HG03565 (cell line): ENCODE measurements around the gene HPN.
"Not testable (repeated sequence)": the region's sequence is repeated elsewhere in the genome, so short reads cannot be mapped to it uniquely, and the experiment has no call there.

Experiments used
- ATAC-seq: cut with Tn5 transposase; IDR thresholded peaks from one replicate; pipeline ENCODE4 v1.9.1; 2021; ENCODE audit warnings: mild to moderate bottlenecking, moderate library complexity; ENCODE audit not compliant: unreplicated experiment

HPN gene

DNA sequence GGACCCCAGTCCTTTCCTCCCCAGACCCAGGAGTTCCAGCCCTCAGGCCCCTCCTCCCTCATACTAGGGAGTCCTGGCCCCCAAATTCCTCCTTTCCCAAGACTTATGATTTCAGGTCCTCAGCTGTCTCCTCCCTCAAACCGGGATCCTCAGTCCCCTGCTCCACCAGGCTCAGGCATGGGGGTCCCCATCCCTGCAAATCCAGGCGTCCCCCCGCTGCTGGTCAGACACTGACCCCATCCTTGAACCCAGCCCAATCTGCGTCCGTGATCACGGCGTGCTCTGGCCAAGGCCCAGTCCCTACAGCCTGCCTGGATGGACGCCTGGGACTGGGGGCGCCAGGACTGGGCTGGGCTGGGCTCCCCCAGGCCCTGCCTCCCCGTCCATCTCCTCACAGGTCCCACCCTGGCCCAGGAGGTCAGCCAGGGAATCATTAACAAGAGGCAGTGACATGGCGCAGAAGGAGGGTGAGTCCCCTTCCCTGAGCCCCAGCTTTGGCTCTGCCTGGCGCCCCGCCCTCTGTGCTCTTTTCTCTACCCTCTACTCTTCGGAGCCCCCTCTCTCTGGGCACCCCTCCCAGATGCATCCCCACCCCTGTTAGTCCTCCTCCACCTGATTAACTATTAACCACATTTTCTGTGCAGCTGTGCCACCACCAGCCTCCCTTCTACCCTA is 672 bp downstream of the HPN start:
- no peak for ATAC-seq

DNA sequence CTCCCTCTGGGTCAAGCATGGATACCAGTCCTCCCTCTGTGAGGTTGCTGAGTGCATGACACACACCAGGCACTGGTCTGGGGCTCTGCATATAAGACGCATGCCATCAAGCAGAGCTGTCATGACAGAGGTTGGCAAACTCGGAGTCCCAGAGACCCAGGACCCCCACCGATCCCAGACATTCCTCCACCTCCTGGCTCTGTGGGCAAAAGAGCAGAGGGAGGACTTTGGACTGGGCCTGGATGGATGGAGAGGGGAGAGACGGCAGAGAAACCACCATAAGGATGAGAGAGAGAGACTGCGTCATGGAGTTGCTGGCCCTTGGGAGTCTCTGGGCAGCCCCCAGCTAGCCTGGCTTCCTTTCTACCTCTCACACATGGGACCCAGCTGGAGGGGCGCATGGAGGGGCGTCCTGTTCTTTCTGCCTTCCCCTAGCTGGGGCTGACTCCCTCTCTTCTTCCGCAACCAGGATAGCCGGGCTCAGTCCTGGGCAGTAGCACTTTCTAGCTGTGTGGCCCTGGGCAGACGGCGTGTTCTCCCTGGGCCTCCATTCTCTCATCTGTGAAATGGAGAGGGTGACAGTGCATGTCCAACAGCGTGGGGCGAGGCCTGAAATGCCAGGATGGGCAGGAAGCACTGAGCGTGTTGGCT is 1.6 kb downstream of the HPN start:
- ATAC-seq = no peak

DNA sequence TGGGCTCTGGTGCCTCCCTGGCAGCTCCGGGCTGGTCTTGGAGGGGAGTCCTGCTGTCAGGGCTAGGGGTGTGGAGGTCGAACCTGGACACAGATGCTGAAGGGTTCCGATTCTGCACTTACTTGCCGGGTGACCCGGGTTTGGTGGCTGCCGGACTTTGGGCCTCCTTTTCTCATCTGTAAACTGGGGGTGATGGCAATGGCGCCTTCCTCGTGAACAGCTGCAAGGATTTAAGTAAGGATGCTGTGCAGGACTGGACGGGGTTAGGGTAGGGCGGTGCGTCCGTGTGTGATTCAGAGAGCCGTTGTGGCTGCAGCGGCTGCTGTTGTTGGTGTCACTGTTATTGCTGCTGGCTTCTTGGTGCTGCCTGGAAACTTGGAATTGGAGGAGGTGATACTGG is 2.4 kb downstream of the HPN start:
- no peak for ATAC-seq

GRCh38 chr19:35044317-35045117 is 3.0 kb downstream of the HPN start:
- ATAC-seq = no peak

DNA sequence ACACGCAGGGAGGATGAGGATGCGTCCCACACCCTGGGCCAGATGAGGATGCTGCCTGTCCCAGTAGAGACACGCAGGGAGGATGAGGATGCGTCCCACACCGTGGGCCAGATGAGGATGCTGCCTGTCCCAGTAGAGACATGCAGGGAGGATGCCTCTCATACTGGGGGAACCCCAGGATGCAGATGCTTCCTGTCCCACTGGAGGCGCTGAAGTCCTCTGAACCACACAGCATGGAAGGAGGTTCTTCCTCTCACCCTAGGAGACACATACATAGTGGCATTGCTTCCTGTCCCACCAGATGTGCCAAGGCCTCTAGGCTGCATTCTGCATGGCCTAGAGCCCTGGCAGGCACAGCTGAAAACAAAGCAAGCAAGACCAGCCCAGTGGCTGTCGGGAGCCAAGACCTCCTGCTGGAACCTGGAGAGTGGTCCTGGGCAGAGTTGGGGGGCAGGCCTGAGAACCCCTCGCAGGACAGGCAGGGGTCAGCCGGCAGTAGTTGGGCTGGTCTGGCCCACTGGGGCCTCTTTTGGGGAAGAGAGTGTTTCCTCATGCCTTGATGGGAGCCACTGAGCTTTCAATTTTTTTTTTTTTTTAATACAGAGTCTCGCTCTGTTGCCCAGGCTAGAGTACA is 4.3 kb downstream of the HPN start:
- ATAC-seq = no peak

DNA sequence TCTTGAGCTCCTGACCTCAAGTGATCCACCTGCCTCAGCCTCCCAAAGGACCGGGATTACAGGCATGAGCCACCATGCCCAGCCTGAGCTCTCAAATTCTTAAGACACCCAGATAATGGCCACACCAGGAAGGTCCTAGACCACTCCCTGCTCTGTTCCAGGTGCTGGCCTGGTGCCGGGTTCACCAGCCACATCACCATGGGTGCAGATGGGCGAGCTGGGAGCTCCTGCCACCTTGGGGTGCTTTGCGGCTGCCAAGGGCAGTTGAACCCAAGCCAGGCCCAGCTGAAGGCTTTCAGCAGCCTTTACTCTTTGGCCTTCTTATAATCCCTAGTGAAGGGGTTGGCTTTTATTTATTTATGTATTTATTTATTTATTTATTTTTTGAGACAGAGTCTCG is 4.9 kb downstream of the HPN start:
- ATAC-seq = no peak

- ATAC-seq = no peak
These were observed 7.4 kb downstream of the HPN start for GRCh38 chr19:35048911-35049411.

GRCh38 chr19:35049456-35049855 is 7.9 kb downstream of the HPN start:
- ATAC-seq = no peak

GRCh38 chr19:35050662-35051061 is 9.1 kb downstream of the HPN start:
- ATAC-seq = not testable (repeated sequence)

- ATAC-seq = not testable (repeated sequence)
These were observed 9.7 kb downstream of the HPN start for GRCh38 chr19:35051268-35051667.

DNA sequence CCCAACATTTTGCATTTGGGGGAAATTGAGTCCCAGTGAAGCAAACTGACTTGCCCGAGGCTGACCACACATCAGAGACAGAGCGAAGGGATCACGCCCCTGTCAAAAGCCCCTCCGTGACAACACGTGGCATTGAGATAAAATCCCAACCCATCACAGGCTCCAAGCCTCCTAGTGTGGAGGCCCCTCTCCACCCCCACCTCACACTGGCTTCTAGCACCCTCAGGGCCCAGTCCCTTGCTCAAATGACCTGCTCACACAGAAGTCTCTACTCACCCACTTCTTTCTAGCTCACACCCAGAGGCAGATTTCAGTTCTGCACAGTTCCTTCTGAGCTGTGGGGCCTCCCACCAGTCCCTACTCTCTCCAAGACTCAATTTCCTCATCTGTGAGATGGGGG is 10.3 kb downstream of the HPN start:
- ATAC-seq = no peak

DNA sequence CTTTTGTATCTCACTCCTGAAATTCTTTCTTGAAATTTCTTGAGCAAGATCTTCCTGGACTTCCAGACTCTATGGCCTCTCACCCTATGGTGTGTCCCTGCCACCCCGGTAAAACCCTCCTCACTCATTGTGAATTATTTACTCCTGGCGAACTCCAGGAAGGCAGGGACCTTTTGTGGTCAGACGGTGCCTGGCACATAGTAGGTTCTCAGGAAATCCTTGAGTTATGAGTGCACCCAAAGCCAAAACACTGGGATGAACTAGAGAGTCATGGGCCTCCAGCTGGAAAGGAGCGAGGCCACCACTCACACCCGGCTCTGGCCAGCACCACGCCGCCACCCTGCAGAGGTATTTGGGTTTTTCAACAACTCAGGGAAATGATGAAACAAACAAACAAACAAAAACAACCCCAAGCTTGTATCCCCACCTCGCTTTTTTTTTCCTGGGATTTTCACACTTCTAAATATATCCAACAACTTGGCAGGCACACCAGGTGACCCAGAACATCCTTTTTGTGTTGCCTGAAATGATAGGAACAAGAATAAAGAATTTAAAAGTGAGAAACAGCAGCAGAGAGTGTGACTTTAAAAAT is 11.2 kb downstream of the HPN start:
- no peak for ATAC-seq

DNA sequence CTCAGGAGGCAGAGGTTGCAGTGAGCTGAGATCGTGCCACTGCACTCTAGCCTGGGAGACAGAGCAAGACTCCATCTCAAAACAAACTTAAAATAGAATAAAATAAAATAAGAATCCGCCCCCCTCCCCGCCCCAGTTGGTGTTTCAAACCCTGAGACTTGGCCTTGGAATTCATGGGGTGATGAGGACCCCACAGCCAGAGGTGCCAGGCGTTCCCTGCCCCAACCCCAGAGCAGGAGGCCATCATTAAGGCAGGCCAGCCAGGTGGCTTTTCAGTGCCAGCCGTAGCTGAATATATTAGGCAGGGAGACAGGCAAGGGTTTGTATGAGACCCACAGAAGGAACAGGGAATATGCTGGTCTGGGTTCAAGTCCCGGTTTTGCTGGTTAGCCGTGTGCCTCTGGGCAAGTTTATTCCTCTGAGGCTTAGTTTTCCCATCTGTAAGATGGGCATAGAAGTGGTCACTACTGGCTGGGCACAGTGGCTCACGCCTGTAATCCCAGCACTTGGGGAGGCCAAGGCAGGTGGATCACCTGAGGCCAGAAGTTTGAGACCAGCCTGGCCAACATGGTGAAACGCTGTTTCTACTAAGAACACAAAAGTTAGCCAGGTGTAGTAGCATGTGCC is 12.3 kb downstream of the HPN start:
- no peak for ATAC-seq

- ATAC-seq = no peak
These were observed 13.1 kb downstream of the HPN start for GRCh38 chr19:35054626-35055025.

- ATAC-seq = no peak
These were observed 14.2 kb downstream of the HPN start for GRCh38 chr19:35055715-35056179.

- ATAC-seq = no peak
These were observed 15.1 kb downstream of the HPN start for GRCh38 chr19:35056513-35057063.

GRCh38 chr19:35058370-35058769 is 16.8 kb downstream of the HPN start:
- no peak for ATAC-seq

- ATAC-seq = no peak
These were observed 17.7 kb downstream of the HPN start for GRCh38 chr19:35059006-35059798.

GRCh38 chr19:35059799-35060091 is 18.2 kb downstream of the HPN start:
- no peak for ATAC-seq
